GM23338 (cell line): Measurements from ENCODE around the gene ARFGAP2. TPM values are rescaled to one million over a fixed set of nuclear protein-coding genes. Genes with fewer than 3 reads are reported as not detected.

ENCODE experiments used
- ATAC-seq: fragments of 200-7000 bp; cut with Tn5 transposase; 3 replicates; pipeline ENCODE4 v1.9.1; 2020
- DNase-seq: peaks from one replicate; pipeline ENCODE4 v3.0.0-alpha.2; 2015; ENCODE audit warnings: low spot score
- H2AFZ ChIP-seq: fragments of 200-600 bp; sonication (generic); 2 replicates; pipeline ENCODE4 v1.8.0; 2016; ENCODE audit warnings: antibody characterized with exemption, mild to moderate bottlenecking, moderate library complexity
- H3F3A ChIP-seq: fragments of 200-600 bp; sonication (generic); replicated peaks from 2 replicates; pipeline ENCODE4 v1.8.0; 2017; ENCODE audit warnings: antibody characterized with exemption, mixed run types, low read depth
- H3K27ac ChIP-seq: fragments of 200-600 bp; sonication (generic); 2 replicates; pipeline ENCODE4 v1.6.1; 2016; ENCODE audit warnings: low read depth
- H3K27me3 ChIP-seq: fragments of 200-600 bp; sonication (generic); 2 replicates; pipeline ENCODE4 v1.8.0; 2016; ENCODE audit warnings: mild to moderate bottlenecking, mixed run types, moderate library complexity; ENCODE audit not compliant: insufficient read depth
- H3K36me3 ChIP-seq: fragments of 200-600 bp; sonication (generic); 2 replicates; pipeline ENCODE4 v1.8.0; 2016; ENCODE audit warnings: mild to moderate bottlenecking; ENCODE audit not compliant: insufficient read depth
- H3K4me1 ChIP-seq: fragments of 200-600 bp; sonication (generic); 2 replicates; pipeline ENCODE4 v1.8.0; 2016; ENCODE audit warnings: mild to moderate bottlenecking, moderate library complexity; ENCODE audit not compliant: insufficient read depth
- H3K4me2 ChIP-seq: fragments of 200-600 bp; sonication (generic); 2 replicates; pipeline ENCODE4 v1.7.1; 2017; ENCODE audit warnings: mixed run types
- H3K4me3 ChIP-seq: fragments of 200-600 bp; sonication (generic); 2 replicates; pipeline ENCODE4 v1.6.1; 2016; ENCODE audit warnings: mixed run types
- H3K79me2 ChIP-seq: fragments of 200-600 bp; sonication (generic); replicated peaks from 2 replicates; pipeline ENCODE4 v1.8.0; 2017; ENCODE audit warnings: mild to moderate bottlenecking; ENCODE audit not compliant: insufficient read depth
- H3K9me2 ChIP-seq: fragments of 200-600 bp; sonication (generic); 2 replicates; pipeline ENCODE4 v1.8.0; 2017; ENCODE audit not compliant: insufficient read depth
- H4K20me1 ChIP-seq: fragments of 200-600 bp; sonication (generic); replicated peaks from 2 replicates; pipeline ENCODE4 v1.8.0; 2017; ENCODE audit warnings: mild to moderate bottlenecking; ENCODE audit not compliant: insufficient read depth
- H3K27ac Mint-ChIP-seq: 2 replicates; pipeline ENCODE4 v1.8.0; 2020; ENCODE audit warnings: inconsistent platforms, mild to moderate bottlenecking, moderate library complexity, mixed read lengths
- H3K27me3 Mint-ChIP-seq: 3 replicates; pipeline ENCODE4 v1.8.0; 2022; ENCODE audit warnings: low read depth, mild to moderate bottlenecking, moderate library complexity, mixed read lengths, inconsistent platforms; ENCODE audit not compliant: insufficient read depth, poor library complexity
- H3K36me3 Mint-ChIP-seq: 3 replicates; pipeline ENCODE4 v1.8.0; 2021; ENCODE audit warnings: low read depth, mild to moderate bottlenecking, inconsistent platforms, moderate library complexity, mixed read lengths
- H3K4me1 Mint-ChIP-seq: 3 replicates; pipeline ENCODE4 v1.8.0; 2020; ENCODE audit warnings: mild to moderate bottlenecking, inconsistent platforms, mixed read lengths
- H3K4me3 Mint-ChIP-seq: 3 replicates; pipeline ENCODE4 v1.8.0; 2021; ENCODE audit warnings: moderate library complexity, mild to moderate bottlenecking, inconsistent platforms, mixed read lengths
- H3K9me3 Mint-ChIP-seq: 3 replicates; pipeline ENCODE4 v1.8.0; 2020; ENCODE audit warnings: moderate library complexity, mild to moderate bottlenecking, inconsistent platforms, mixed read lengths
- CREB1 ChIP-seq: fragments of 250-450 bp; sonication (Bioruptor Pico); IDR thresholded peaks from 2 replicates; pipeline ENCODE4 v1.5.0; 2020; ENCODE audit warnings: low read depth, mild to moderate bottlenecking, moderate library complexity
- EZH2 ChIP-seq: fragments of 200-600 bp; sonication (generic); IDR thresholded peaks from one replicate; pipeline ENCODE4 v1.8.0; 2017; ENCODE audit warnings: antibody characterized with exemption, mild to moderate bottlenecking, low read depth; ENCODE audit not compliant: unreplicated experiment
- EZH2phosphoT487 ChIP-seq: fragments of 200-600 bp; sonication (generic); IDR thresholded peaks from one replicate; pipeline ENCODE4 v1.8.1; 2018; ENCODE audit warnings: antibody characterized with exemption; ENCODE audit not compliant: unreplicated experiment
- JUNB ChIP-seq: IDR thresholded peaks from one replicate; pipeline ENCODE4 v1.6.1; 2016; ENCODE audit warnings: antibody characterized with exemption; ENCODE audit not compliant: unreplicated experiment
- NANOG ChIP-seq: IDR thresholded peaks from 2 replicates; pipeline ENCODE4 v1.6.1; 2016; ENCODE audit warnings: antibody characterized with exemption, borderline replicate concordance
- POLR2AphosphoS5 ChIP-seq: IDR thresholded peaks from 2 replicates; pipeline ENCODE4 v1.6.1; 2016; ENCODE audit warnings: antibody characterized with exemption, low read depth
- STAT1 ChIP-seq: IDR thresholded peaks from one replicate; pipeline ENCODE4 v1.6.1; 2016; ENCODE audit warnings: antibody characterized with exemption; ENCODE audit not compliant: unreplicated experiment
- ZNF114 ChIP-seq: fragments of 250-450 bp; sonication (Bioruptor Pico); IDR thresholded peaks from 2 replicates; pipeline ENCODE4 v1.5.0; 2020; ENCODE audit warnings: mild to moderate bottlenecking, moderate library complexity
- ZNF331 ChIP-seq: fragments of 250-450 bp; sonication (Bioruptor Pico); IDR thresholded peaks from 2 replicates; pipeline ENCODE4 v1.5.0; 2020; ENCODE audit warnings: low read depth, mild to moderate bottlenecking, moderate library complexity
- polyA plus RNA-seq: library from polyadenylated mRNA; unstranded; fragments of >200 nt; fragmentation: Nextera tagmentation; extraction: Ambion mirVana; gene quantifications from 2 replicates; pipeline ENCODE4 v1.2.1, GENCODE V29; 2016
- total RNA-seq: library from RNA; depleted of rRNA; stranded (reverse); fragments of >200 nt; shearing (Covaris generic); gene quantifications from 2 replicates; pipeline ENCODE4 v1.2.3, GENCODE V29; 2014
- TF ChIP-seq, protein P1 (sequence below), 2 experiments: fragments of 200-600 bp in 1 of 2; sonication (generic) in 1 of 2; conservative IDR thresholded peaks; 2 replicates each; pipeline versions ENCODE4 v1.5.1 to v1.6.1; 2016 to 2017; ENCODE audit warnings: antibody characterized with exemption in 2 of 2, low read depth in 2 of 2, mild to moderate bottlenecking in 2 of 2, moderate library complexity in 1 of 2
- TF ChIP-seq, protein P2 (sequence below): IDR thresholded peaks from 2 replicates; pipeline ENCODE4 v1.6.1; 2016; ENCODE audit warnings: antibody characterized with exemption
- TF ChIP-seq, protein P3 (sequence below): fragments of 250-450 bp; sonication (Bioruptor Pico); IDR thresholded peaks from 2 replicates; pipeline ENCODE4 v1.5.0; 2020; ENCODE audit warnings: mild to moderate bottlenecking, moderate library complexity
- TF ChIP-seq, protein P4 (sequence below): IDR thresholded peaks from one replicate; pipeline ENCODE4 v1.6.1; 2018; ENCODE audit warnings: antibody characterized with exemption; ENCODE audit not compliant: unreplicated experiment

Gene ARFGAP2
- total and polyA plus RNA-seq, 2 experiments from 2014 or later = 25.6 to 122 TPM

DNA sequence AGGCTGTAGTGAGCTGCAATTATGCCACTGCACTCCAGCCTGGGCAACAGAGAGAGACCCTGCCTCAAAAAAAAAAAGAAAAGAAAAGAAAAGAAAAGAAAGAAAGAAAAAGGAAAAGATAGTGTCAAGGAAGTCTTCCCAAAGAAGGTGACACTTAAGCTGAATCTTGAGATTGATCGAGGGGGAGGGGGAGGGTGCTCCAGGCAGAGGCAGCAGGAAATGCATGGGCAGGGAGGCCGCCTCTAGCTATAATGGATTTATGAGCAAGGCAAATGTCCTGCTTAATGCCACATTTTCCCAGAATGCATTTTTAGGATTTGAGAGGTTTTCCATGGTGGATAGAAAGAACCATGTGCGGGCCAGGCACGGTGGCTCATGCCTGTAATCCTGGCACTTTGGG is 24.3 kb upstream of the ARFGAP2 start:
- H3K27me3 Mint-ChIP-seq = peaks cover 9% of the 10 kb centered on the region
- peak; percentile 41 for DNase-seq
- Histone ChIP-seq H3K4me2 (no peak overlapping the region), H3K36me3 (no peaks in the 10 kb centered on the region), H3K4me1 (peaks cover 11% of the 10 kb centered on the region), H3K4me3 (no peak overlapping the region), H3K27me3 (no peaks in the 10 kb centered on the region), H3K9me2 (no peaks in the 10 kb centered on the region), H3K79me2 (no peaks in the 10 kb centered on the region), H3F3A (no peaks in the 10 kb centered on the region), H3K27ac (no peak overlapping the region), H4K20me1 (no peaks in the 10 kb centered on the region), H2AFZ (no peak overlapping the region)
- H3K9me3 Mint-ChIP-seq = no peaks in the 10 kb centered on the region
- TF ChIP-seq, protein P1, sequence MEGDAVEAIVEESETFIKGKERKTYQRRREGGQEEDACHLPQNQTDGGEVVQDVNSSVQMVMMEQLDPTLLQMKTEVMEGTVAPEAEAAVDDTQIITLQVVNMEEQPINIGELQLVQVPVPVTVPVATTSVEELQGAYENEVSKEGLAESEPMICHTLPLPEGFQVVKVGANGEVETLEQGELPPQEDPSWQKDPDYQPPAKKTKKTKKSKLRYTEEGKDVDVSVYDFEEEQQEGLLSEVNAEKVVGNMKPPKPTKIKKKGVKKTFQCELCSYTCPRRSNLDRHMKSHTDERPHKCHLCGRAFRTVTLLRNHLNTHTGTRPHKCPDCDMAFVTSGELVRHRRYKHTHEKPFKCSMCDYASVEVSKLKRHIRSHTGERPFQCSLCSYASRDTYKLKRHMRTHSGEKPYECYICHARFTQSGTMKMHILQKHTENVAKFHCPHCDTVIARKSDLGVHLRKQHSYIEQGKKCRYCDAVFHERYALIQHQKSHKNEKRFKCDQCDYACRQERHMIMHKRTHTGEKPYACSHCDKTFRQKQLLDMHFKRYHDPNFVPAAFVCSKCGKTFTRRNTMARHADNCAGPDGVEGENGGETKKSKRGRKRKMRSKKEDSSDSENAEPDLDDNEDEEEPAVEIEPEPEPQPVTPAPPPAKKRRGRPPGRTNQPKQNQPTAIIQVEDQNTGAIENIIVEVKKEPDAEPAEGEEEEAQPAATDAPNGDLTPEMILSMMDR (conservative IDR thresholded peaks at IDR 0.05; ENCODE audit: low read depth in 2 of 2) = no peak
- TF ChIP-seq ZNF114 (CRISPR knock-in tag) (no peak), STAT1 (no peak), JUNB (no peak), EZH2phosphoT487 (no peak), ZNF331 (CRISPR knock-in tag) (no peak), CREB1 (CRISPR knock-in tag) (no peak), NANOG (no peak), EZH2 (no peak), POLR2AphosphoS5 (no peak)
- TF ChIP-seq, protein P2, sequence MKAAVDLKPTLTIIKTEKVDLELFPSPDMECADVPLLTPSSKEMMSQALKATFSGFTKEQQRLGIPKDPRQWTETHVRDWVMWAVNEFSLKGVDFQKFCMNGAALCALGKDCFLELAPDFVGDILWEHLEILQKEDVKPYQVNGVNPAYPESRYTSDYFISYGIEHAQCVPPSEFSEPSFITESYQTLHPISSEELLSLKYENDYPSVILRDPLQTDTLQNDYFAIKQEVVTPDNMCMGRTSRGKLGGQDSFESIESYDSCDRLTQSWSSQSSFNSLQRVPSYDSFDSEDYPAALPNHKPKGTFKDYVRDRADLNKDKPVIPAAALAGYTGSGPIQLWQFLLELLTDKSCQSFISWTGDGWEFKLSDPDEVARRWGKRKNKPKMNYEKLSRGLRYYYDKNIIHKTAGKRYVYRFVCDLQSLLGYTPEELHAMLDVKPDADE = no peak
- TF ChIP-seq, protein P3, sequence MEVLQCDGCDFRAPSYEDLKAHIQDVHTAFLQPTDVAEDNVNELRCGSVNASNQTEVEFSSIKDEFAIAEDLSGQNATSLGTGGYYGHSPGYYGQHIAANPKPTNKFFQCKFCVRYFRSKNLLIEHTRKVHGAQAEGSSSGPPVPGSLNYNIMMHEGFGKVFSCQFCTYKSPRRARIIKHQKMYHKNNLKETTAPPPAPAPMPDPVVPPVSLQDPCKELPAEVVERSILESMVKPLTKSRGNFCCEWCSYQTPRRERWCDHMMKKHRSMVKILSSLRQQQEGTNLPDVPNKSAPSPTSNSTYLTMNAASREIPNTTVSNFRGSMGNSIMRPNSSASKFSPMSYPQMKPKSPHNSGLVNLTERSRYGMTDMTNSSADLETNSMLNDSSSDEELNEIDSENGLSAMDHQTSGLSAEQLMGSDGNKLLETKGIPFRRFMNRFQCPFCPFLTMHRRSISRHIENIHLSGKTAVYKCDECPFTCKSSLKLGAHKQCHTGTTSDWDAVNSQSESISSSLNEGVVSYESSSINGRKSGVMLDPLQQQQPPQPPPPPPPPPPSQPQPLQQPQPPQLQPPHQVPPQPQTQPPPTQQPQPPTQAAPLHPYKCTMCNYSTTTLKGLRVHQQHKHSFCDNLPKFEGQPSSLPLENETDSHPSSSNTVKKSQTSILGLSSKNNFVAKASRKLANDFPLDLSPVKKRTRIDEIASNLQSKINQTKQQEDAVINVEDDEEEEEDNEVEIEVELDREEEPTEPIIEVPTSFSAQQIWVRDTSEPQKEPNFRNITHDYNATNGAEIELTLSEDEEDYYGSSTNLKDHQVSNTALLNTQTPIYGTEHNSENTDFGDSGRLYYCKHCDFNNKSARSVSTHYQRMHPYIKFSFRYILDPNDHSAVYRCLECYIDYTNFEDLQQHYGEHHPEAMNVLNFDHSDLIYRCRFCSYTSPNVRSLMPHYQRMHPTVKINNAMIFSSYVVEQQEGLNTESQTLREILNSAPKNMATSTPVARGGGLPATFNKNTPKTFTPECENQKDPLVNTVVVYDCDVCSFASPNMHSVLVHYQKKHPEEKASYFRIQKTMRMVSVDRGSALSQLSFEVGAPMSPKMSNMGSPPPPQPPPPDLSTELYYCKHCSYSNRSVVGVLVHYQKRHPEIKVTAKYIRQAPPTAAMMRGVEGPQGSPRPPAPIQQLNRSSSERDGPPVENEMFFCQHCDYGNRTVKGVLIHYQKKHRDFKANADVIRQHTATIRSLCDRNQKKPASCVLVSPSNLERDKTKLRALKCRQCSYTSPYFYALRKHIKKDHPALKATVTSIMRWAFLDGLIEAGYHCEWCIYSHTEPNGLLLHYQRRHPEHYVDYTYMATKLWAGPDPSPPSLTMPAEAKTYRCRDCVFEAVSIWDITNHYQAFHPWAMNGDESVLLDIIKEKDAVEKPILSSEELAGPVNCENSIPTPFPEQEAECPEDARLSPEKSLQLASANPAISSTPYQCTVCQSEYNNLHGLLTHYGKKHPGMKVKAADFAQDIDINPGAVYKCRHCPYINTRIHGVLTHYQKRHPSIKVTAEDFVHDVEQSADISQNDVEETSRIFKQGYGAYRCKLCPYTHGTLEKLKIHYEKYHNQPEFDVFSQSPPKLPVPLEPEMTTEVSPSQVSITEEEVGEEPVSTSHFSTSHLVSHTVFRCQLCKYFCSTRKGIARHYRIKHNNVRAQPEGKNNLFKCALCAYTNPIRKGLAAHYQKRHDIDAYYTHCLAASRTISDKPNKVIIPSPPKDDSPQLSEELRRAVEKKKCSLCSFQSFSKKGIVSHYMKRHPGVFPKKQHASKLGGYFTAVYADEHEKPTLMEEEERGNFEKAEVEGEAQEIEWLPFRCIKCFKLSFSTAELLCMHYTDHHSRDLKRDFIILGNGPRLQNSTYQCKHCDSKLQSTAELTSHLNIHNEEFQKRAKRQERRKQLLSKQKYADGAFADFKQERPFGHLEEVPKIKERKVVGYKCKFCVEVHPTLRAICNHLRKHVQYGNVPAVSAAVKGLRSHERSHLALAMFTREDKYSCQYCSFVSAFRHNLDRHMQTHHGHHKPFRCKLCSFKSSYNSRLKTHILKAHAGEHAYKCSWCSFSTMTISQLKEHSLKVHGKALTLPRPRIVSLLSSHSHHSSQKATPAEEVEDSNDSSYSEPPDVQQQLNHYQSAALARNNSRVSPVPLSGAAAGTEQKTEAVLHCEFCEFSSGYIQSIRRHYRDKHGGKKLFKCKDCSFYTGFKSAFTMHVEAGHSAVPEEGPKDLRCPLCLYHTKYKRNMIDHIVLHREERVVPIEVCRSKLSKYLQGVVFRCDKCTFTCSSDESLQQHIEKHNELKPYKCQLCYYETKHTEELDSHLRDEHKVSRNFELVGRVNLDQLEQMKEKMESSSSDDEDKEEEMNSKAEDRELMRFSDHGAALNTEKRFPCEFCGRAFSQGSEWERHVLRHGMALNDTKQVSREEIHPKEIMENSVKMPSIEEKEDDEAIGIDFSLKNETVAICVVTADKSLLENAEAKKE (CRISPR knock-in tag) = no peak
- TF ChIP-seq, protein P4, sequence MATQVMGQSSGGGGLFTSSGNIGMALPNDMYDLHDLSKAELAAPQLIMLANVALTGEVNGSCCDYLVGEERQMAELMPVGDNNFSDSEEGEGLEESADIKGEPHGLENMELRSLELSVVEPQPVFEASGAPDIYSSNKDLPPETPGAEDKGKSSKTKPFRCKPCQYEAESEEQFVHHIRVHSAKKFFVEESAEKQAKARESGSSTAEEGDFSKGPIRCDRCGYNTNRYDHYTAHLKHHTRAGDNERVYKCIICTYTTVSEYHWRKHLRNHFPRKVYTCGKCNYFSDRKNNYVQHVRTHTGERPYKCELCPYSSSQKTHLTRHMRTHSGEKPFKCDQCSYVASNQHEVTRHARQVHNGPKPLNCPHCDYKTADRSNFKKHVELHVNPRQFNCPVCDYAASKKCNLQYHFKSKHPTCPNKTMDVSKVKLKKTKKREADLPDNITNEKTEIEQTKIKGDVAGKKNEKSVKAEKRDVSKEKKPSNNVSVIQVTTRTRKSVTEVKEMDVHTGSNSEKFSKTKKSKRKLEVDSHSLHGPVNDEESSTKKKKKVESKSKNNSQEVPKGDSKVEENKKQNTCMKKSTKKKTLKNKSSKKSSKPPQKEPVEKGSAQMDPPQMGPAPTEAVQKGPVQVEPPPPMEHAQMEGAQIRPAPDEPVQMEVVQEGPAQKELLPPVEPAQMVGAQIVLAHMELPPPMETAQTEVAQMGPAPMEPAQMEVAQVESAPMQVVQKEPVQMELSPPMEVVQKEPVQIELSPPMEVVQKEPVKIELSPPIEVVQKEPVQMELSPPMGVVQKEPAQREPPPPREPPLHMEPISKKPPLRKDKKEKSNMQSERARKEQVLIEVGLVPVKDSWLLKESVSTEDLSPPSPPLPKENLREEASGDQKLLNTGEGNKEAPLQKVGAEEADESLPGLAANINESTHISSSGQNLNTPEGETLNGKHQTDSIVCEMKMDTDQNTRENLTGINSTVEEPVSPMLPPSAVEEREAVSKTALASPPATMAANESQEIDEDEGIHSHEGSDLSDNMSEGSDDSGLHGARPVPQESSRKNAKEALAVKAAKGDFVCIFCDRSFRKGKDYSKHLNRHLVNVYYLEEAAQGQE = no peak
- no peaks in the 10 kb centered on the region for H3K36me3 Mint-ChIP-seq
- H3K4me1 Mint-ChIP-seq = peaks cover 10% of the 10 kb centered on the region
- no peak for ATAC-seq
- H3K4me3 Mint-ChIP-seq = no peak overlapping the region
- no peak overlapping the region for H3K27ac Mint-ChIP-seq
